KOPT-K1 (cell line): ENCODE results near the gene RNF5.

Source experiments
- H3K27ac ChIP-seq: fragments of 200-600 bp; sonication (generic); 2 replicates; pipeline ENCODE4 v1.5.1; 2016; ENCODE audit warnings: antibody characterized with exemption, mild to moderate bottlenecking, low read depth, low read length; ENCODE audit not compliant: poor library complexity, severe bottlenecking
- H3K36me3 ChIP-seq: fragments of 200-600 bp; sonication (generic); 2 replicates; pipeline ENCODE4 v1.5.1; 2017; ENCODE audit warnings: antibody characterized with exemption, mild to moderate bottlenecking, low read length, moderate library complexity; ENCODE audit not compliant: insufficient read depth
- H3K9me3 ChIP-seq: fragments of 200-600 bp; sonication (generic); 2 replicates; pipeline ENCODE4 v1.5.1; 2017; ENCODE audit warnings: antibody characterized with exemption, low read length, mild to moderate bottlenecking; ENCODE audit not compliant: insufficient read depth, poor library complexity, severe bottlenecking

RNF5 gene

GRCh38 chr6:32216285-32216684 is 38.1 kb downstream of the RNF5 start:
- no peaks in the 10 kb centered on the region for H3K9me3 ChIP-seq
- no peak overlapping the region for H3K27ac ChIP-seq
- no peaks in the 10 kb centered on the region for H3K36me3 ChIP-seq

- Histone ChIP-seq H3K36me3 (no peaks in the 10 kb centered on the region), H3K27ac (no peak overlapping the region), H3K9me3 (no peaks in the 10 kb centered on the region)
Measured at GRCh38 chr6:32216998-32217397, 38.8 kb downstream of the RNF5 start.

GRCh38 chr6:32218167-32218566 is 40.0 kb downstream of the RNF5 start:
- H3K9me3 ChIP-seq, result no peaks in the 10 kb centered on the region
- H3K27ac ChIP-seq, result no peak overlapping the region
- no peaks in the 10 kb centered on the region for H3K36me3 ChIP-seq

- Histone ChIP-seq H3K27ac (no peak overlapping the region), H3K36me3 (no peaks in the 10 kb centered on the region), H3K9me3 (no peaks in the 10 kb centered on the region)
Measured at GRCh38 chr6:32220021-32220420, 41.8 kb downstream of the RNF5 start.

- no peaks in the 10 kb centered on the region for H3K36me3 ChIP-seq
- no peak overlapping the region for H3K27ac ChIP-seq
- no peaks in the 10 kb centered on the region for H3K9me3 ChIP-seq
Measured at GRCh38 chr6:32222333-32223230, 44.4 kb downstream of the RNF5 start.

GRCh38 chr6:32223258-32224235 is 45.3 kb downstream of the RNF5 start, which contains the start of gene NOTCH4:
Gene NOTCH4, minus strand, starts transcription at chr6:32224067. Its CDS starts 139 bp downstream, at chr6:32223928.
- Histone ChIP-seq H3K9me3 (no peaks in the 10 kb centered on the region), H3K36me3 (no peaks in the 10 kb centered on the region), H3K27ac (no peak within 1 kb of the TSS)

- Histone ChIP-seq H3K27ac (no peak overlapping the region), H3K36me3 (no peaks in the 10 kb centered on the region)
Measured at GRCh38 chr6:32224696-32225095, 46.5 kb downstream of the RNF5 start.

GRCh38 chr6:32226434-32226833 is 48.2 kb downstream of the RNF5 start:
- Histone ChIP-seq H3K36me3 (no peaks in the 10 kb centered on the region), H3K27ac (no peak overlapping the region), H3K9me3 (no peaks in the 10 kb centered on the region)

More at GRCh38 chr6:32224696-32225095, 46.5 kb downstream of the RNF5 start:
- H3K9me3 ChIP-seq, result no peaks in the 10 kb centered on the region
